Ishikawa (cell line): ENCODE measurements around the gene CFAP73.
A peak's percentile ranks its signal among the peaks of the same experiment; 100 is the strongest.

Experiments used
- CEBPB ChIP-seq: IDR thresholded peaks from 2 replicates; pipeline ENCODE4 v1.6.1; 2012
- CREB1 ChIP-seq: IDR thresholded peaks from 2 replicates; pipeline ENCODE4 v1.6.1; 2012; ENCODE audit warnings: low read depth
- EGR1 ChIP-seq: IDR thresholded peaks from 2 replicates; pipeline ENCODE4 v1.6.1; 2012
- EP300 ChIP-seq: IDR thresholded peaks from 2 replicates; pipeline ENCODE4 v1.6.1; 2012; ENCODE audit warnings: borderline replicate concordance
- FOXM1 ChIP-seq: IDR thresholded peaks from 2 replicates; pipeline ENCODE4 v1.6.1; 2012; ENCODE audit warnings: low read depth, borderline replicate concordance
- NFIC ChIP-seq: IDR thresholded peaks from 2 replicates; pipeline ENCODE4 v1.6.1; 2012
- RAD21 ChIP-seq: IDR thresholded peaks from 2 replicates; pipeline ENCODE4 v1.6.1; 2012; ENCODE audit warnings: low read depth
- TAF1 ChIP-seq: IDR thresholded peaks from 2 replicates; pipeline ENCODE4 v1.6.1; 2012; ENCODE audit warnings: low read depth, mild to moderate bottlenecking
- TCF12 ChIP-seq: IDR thresholded peaks from 2 replicates; pipeline ENCODE4 v1.6.1; 2012; ENCODE audit warnings: low read depth
- TEAD4 ChIP-seq: IDR thresholded peaks from 2 replicates; pipeline ENCODE4 v1.6.1; 2012
- YY1 ChIP-seq: IDR thresholded peaks from 2 replicates; pipeline ENCODE4 v1.6.1; 2012; ENCODE audit warnings: low read depth
- ZBTB7A ChIP-seq: IDR thresholded peaks from 2 replicates; pipeline ENCODE4 v1.6.1; 2012; ENCODE audit warnings: low read depth
- TF ChIP-seq, protein P1 (sequence below): IDR thresholded peaks from 2 replicates; pipeline ENCODE4 v1.6.1; 2012
- TF ChIP-seq, protein P2 (sequence below): IDR thresholded peaks from 2 replicates; pipeline ENCODE4 v1.6.1; 2012
- TF ChIP-seq, protein P3 (sequence below): IDR thresholded peaks from 2 replicates; pipeline ENCODE4 v1.6.1; 2012; ENCODE audit warnings: low read depth, mild to moderate bottlenecking

The CFAP73 gene

DNA sequence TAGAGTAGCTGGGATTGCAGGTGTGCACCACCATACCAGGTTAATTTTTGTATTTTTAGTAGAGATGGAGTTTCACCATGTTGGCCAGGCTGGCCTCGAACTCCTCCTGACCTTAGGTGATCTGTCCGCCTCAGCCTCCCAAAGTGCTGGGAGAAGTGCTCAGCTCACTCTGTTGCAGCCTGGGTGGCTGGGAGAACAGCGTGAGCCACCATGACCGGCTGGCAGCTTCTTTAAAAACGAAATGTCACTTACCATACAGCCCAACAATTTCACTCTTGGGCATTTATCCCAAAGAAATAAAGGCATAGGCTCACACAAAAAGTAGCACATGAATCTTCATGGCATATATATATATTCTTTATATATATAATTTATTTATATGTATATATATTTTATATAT is 4.7 kb upstream of the CFAP73 start:
- TF ChIP-seq TCF12, result no peak
- no peak for TF ChIP-seq YY1
- TF ChIP-seq TEAD4, result no peak
- TF ChIP-seq, protein P1, sequence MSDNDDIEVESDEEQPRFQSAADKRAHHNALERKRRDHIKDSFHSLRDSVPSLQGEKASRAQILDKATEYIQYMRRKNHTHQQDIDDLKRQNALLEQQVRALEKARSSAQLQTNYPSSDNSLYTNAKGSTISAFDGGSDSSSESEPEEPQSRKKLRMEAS, result no peak
- TF ChIP-seq, protein P2, sequence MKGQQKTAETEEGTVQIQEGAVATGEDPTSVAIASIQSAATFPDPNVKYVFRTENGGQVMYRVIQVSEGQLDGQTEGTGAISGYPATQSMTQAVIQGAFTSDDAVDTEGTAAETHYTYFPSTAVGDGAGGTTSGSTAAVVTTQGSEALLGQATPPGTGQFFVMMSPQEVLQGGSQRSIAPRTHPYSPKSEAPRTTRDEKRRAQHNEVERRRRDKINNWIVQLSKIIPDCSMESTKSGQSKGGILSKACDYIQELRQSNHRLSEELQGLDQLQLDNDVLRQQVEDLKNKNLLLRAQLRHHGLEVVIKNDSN, result no peak
- no peak for TF ChIP-seq ZBTB7A
- TF ChIP-seq FOXM1, result no peak
- TF ChIP-seq RAD21, result no peak
- TF ChIP-seq CREB1, result no peak
- no peak for TF ChIP-seq EP300

DNA sequence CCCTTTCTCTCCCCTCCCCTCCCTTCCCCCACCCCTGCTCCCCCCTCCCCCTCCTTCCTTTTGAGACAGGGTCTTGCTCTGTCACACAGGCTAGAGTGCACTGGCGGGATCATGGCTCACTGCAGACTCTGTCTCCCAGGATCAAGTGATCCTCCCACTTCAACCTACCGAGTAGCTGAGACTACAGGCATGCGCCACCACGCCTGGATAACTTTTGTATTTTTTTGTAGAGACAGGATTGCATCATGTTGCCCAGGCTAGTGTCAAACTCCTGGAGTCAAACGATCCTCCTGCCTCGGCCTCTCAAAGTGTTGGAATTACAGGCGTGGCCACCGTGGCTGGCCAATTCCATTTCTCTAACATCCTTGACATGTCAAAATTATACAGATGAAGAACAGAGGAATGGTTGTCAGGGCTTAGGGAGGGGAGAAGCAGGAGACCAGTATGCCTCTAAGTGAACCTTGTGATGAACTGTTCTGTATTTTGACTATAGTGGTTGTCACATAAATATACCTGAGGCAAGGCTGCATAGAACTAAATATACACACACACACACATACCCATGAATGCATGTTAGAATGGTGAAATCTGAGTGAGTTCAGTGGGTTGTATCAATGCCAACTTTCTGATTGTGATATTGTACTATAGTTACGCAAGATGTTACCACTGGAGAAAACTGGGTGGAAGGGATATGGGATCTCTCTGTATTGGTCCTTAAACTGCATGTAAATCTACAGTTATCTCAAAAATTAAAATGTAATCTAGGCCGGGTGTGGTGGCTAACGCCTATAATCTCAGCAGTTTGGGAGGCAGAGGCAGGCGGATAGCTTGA is 3.6 kb upstream of the CFAP73 start:
- TF ChIP-seq FOXM1 (no peak), YY1 (no peak), CEBPB (peak; percentile 90), NFIC (no peak), TAF1 (no peak), EGR1 (no peak)
- TF ChIP-seq, protein P1, result peak; percentile 50; the same call in 1 of the 2 replicates

DNA sequence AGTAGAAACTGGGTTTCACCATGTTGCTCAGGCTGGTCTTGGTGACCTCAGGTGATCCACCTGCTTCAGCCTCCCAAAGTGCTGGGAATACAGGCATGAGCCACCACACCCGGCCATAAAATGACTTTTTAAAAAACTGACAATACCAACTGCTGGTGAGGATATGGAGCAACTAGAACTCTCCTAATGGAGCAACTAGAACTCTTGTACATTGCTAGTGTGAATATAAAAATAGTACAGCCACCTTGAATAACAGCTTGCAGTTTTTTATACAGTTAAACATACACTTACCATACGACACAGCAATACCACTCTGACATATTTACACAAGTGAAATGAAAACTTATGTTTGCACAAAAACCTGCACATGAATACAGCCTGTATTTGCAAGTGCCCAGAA is 2.5 kb upstream of the CFAP73 start:
- TF ChIP-seq TCF12 (no peak), CREB1 (no peak), EGR1 (no peak), FOXM1 (no peak), YY1 (no peak), TAF1 (no peak), CEBPB (no peak), NFIC (no peak), TEAD4 (no peak), EP300 (no peak), ZBTB7A (no peak), RAD21 (no peak)
- TF ChIP-seq, protein P3, sequence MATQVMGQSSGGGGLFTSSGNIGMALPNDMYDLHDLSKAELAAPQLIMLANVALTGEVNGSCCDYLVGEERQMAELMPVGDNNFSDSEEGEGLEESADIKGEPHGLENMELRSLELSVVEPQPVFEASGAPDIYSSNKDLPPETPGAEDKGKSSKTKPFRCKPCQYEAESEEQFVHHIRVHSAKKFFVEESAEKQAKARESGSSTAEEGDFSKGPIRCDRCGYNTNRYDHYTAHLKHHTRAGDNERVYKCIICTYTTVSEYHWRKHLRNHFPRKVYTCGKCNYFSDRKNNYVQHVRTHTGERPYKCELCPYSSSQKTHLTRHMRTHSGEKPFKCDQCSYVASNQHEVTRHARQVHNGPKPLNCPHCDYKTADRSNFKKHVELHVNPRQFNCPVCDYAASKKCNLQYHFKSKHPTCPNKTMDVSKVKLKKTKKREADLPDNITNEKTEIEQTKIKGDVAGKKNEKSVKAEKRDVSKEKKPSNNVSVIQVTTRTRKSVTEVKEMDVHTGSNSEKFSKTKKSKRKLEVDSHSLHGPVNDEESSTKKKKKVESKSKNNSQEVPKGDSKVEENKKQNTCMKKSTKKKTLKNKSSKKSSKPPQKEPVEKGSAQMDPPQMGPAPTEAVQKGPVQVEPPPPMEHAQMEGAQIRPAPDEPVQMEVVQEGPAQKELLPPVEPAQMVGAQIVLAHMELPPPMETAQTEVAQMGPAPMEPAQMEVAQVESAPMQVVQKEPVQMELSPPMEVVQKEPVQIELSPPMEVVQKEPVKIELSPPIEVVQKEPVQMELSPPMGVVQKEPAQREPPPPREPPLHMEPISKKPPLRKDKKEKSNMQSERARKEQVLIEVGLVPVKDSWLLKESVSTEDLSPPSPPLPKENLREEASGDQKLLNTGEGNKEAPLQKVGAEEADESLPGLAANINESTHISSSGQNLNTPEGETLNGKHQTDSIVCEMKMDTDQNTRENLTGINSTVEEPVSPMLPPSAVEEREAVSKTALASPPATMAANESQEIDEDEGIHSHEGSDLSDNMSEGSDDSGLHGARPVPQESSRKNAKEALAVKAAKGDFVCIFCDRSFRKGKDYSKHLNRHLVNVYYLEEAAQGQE, result no peak
- TF ChIP-seq, protein P2, result no peak
- TF ChIP-seq, protein P1, result no peak

DNA sequence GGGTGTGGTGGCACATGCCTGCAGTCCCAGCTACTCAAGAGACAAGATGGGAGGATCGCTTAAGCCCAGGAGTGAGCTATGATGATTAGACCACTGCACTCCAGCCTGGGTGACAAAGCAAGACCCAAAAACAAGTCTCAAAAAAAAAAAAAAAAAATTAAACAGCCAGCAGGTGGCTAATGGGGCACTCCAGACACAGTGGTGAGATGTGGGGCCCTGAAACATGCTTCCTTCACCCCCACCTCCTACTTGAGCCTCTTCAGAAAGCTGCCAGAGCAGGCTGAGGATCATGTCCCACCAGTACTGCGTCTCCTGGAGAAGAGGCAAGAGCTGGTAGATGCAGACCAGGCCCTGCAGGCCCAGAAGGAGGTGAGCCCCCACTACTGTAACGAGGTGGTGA is 2.1 kb downstream of the CFAP73 start:
- TF ChIP-seq RAD21, result no peak
- no peak for TF ChIP-seq CEBPB
- TF ChIP-seq ZBTB7A, result no peak
- no peak for TF ChIP-seq TAF1
- TF ChIP-seq, protein P3, result no peak
- no peak for TF ChIP-seq TEAD4
- TF ChIP-seq, protein P1, result no peak
- no peak for TF ChIP-seq CREB1
- no peak for TF ChIP-seq TCF12
- TF ChIP-seq NFIC, result no peak
- TF ChIP-seq YY1, result no peak
- no peak for TF ChIP-seq EP300
- no peak for TF ChIP-seq FOXM1
- TF ChIP-seq, protein P2, result no peak
- no peak for TF ChIP-seq EGR1
